GM19455 (cell line): ENCODE data around the gene PACRG.

Experiments used
- ATAC-seq: cut with Tn5 transposase; IDR thresholded peaks from one replicate; pipeline ENCODE4 v1.9.1; 2021; ENCODE audit not compliant: unreplicated experiment

PACRG gene

DNA sequence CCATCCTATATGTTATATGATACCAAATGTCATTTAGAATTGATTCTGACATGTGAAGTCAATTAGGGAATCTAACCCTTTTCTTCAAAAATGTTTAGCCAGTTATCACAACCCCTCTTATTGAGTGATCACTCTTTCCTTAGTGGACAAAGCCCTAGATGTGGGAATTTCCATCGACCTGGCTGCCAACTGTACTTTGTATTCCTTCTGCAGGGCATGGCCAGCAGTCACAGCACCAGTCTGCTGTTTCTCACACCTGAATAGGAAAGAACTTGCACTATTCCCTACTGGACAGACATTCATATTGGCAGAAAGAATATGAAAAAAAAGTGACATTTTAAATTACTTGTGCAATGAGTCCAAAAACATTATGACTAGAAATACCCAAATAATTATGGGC lies 271.0 kb downstream of the PACRG start:
- no peak for ATAC-seq

DNA sequence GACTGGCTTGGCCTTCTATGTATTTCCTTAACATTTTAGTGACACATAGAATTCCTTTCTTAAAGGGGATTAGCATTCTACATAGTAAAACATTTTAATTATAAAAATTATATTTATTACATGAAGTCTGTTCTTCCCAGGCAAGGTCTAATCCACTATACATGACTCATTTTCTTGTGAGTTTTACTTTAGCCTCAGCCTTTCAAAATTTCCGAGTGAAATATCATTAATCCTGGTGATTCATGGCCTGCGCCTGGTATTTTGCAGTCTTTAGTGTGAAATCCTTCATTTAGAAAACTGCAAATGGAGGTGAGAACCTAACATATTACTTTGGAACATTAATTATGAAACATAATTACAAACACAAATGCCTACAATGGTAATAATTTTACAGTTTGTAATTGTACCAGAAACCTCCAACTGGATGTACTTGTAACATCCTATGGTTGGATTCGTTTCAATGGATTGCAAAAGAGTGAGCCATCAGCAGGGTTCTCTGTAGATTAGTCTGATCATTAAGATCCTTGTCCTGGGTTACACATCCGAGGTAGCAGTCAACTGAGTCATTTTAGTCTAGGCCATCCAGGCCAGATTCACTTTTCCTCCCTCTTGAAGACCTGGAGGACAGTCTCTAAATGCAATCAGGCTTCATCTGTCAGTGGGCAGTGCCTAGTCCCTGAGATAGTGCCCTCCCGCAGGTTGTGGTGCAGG lies 272.0 kb downstream of the PACRG start:
- ATAC-seq = no peak

DNA sequence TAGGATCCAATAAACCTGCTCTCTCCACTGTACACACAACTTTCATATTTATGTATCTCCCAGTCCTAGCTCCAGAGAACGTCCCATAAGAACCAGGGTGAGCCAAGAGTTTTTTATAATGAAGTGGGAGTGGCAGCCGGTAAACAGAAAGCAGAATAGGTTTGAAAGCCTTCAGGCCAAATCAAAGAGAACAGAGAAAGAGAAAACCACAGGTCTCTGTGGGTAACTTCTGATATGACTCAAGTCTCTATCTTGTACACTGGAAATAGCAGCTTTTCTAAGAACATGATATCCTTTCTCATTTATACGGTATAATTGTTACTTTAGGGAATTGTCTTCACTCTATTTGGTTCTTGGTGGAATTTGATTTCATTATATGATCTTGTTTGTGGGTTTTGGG lies 273.6 kb downstream of the PACRG start:
- peak; percentile 77 for ATAC-seq

DNA sequence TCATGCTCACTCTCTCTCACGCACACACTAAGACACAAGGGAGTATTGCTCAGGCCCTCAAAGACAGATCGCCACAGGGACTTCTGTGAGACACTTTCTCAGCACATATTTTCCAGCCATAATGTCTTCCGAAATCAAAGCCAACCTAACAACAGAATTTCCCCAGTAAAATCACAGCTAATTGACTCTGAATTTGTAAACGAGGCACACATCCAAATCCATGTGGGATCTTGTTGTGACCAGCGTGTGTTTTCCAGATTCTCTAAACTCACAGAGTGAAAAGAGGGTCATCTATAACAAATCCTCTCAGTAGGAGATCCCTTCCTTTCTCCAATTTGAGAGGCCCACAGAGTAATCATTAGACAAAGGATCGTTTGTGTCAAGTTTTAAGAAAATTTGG lies 280.4 kb downstream of the PACRG start:
- no peak for ATAC-seq

DNA sequence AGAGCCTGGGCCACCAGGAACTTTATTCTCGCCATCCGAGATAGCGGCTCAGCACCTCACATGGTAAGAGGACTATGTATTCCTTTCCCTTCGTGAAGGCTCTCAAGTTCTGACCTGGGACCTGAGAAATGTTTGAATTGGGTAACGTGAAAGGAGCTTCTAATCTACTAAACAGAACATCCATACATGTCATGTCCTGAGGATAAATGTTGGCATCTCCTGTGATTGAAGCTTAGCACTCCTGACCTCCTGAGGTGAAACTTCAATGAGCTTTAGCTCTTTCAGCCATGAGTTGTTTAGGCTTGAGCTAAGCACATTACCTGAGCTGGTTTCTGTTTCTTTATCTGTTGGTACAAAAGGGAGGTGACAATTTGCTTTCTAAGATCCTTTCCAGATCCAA lies 280.9 kb downstream of the PACRG start:
- no peak for ATAC-seq

DNA sequence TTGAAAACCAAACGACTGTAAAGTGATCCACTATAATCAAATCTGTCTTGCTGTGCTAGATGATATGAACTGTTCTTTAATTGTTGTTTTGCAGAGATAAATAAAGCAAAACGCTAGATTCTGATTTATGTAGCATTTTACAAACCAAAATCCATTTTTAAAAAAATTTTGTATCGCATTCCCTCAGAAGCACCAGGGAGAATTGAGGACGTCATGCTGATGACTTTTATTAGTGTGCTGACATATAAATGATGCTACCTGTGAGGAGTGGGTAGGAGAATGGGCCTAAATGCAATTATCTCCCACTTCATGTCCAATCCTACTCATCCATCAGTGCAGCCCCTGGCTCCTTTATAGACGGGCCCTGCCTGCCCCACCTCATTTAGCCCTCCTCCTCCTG lies 282.4 kb downstream of the PACRG start:
- ATAC-seq = no peak

DNA sequence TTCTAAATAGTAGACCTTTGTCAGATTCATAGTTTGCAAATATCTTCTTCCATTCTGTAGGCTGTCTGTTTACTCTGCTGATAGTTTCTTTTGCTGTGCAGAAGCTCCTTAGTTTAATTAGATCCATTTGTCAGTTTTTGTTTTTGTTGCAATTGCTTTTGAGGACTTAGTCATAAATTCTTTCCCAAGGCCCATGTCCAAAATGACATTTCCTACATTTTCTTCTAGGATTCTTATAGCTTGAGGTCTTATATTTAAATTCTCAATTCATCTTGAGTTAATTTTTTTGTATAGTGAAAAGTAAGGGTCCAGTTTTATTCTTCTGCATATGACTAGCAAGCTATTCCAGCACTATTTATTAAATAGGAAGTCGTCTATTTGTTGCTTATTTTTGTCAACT lies 287.0 kb downstream of the PACRG start:
- no peak for ATAC-seq

DNA sequence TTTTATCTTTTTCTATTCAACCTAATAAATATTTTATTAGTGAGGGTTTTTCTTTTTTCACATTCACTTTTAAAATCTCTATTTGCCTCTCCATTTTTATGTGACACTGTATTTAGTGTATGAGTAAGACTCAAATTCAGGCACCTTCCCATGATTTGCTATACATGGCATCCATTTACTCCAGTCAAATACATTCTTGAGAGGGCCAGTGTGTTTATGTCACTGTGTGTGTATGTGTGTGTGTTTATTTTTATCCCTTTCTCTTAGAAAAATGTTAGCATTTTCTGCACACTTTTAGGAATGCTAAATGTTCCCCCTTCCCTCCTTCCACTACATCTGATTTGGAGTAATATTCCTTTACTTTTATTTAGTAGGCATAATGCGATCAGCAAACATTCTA lies 290.0 kb downstream of the PACRG start:
- no peak for ATAC-seq

DNA sequence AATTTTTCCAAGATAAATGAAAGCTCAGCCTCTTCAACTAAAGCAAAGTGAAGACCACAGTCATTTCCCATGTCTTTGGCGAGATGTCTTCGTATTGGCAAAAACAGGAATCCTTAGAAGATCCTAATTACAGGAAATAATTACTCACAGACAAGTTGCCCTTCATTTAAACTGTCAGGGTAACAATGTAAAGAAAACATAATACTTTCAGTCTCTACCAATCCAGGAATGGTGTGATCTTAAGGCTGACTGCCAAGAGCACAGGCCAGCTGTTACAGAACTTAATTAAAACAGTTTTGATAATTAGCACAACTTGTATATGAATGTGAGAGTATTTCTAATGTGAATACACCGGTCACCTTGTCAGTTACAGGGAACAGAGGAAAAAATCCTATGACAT lies 292.2 kb downstream of the PACRG start:
- no peak for ATAC-seq

DNA sequence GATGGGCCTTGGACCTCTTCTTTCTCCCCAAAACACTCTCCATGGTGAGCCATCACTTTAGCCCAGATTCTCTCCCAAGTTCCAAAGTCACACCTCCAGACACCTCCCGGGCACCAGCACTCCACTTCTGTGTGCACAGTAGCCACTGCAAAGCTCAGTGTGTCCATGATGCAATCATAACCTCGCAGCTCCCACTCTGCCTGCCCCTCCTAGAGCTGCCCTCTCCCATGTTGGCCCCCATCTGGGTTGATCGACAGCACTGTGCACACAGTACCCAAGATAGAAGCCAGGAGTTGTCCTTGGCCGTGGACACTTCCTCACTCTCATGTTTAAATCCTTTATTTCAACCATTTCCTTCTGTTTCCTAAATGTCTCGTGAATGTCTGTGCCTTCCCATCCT lies 293.3 kb downstream of the PACRG start:
- ATAC-seq = no peak

DNA sequence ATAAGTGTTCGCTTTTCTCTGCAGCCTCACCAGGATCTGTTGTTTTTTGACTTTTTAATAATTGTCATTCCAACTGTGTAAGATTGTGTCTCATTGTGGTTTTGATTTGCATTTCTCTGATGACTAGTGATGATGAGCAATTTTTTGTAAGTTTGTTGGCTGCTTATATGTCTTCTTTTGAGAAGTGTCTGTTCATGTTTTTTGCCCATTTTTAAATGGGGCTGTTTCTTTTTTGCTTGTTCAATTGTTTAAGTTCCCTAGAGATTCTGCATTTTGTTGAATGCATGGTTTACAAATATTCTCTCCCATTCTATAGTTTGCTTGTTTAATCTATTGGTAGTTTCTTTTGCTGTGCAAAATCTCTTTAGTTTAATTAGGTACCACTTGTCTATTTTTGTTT lies 295.9 kb downstream of the PACRG start:
- ATAC-seq = no peak

DNA sequence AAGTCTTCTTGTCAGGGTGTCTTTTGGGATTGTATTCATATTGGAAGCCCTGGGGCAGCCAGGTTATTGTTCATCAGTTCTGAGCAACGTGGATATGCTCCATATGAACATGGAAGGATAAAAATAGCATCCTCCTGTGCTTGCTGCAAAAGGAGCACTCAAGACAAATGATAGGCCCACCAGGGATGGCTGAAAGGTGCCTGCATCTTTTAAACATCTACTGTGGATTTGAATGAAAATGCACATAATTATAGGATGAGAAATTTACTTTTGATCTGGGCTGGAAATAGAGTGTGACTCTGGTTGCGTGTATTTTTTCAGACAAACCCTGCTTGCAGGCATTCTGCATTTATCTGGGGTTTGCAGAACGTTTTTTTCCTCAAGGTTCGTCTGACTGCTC lies 299.1 kb downstream of the PACRG start:
- ATAC-seq = no peak

DNA sequence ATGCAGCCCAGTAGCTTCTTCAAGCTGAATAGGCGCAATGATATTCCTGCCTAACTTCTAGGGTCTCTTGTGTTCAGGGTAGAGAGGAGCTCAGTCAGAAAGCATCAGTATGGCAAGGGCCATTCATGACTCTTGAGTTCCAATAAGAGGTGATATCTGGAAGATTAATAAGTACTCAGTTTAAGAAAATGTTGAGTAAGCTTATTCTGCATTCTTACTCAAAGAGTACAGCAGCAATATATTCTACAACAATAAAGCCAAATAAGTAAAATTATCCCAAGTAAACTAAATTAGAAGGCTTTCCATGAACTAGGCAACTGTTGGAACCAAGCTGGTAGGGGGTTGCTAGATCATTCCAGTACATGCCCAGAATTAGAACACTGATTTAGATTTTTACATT lies 303.2 kb downstream of the PACRG start:
- ATAC-seq = no peak

DNA sequence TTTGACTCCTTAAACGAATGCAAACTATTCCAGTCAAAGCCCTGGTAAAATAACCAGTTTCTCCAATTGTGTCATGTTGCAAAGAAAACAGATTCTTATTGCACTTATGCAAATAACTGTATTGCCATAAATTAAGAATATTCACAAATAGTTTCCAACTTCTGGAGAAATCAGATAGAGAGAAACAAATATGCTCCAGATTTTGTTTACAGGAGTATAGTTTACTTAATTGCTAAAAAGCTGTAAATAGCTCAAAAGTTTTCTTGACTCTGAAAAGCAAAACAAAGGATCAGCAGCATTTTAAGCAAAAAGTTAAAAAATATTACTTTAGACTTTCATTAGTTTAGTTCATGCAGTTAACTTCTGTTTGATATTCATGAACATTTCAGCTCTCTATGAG lies 304.2 kb downstream of the PACRG start:
- ATAC-seq = no peak

DNA sequence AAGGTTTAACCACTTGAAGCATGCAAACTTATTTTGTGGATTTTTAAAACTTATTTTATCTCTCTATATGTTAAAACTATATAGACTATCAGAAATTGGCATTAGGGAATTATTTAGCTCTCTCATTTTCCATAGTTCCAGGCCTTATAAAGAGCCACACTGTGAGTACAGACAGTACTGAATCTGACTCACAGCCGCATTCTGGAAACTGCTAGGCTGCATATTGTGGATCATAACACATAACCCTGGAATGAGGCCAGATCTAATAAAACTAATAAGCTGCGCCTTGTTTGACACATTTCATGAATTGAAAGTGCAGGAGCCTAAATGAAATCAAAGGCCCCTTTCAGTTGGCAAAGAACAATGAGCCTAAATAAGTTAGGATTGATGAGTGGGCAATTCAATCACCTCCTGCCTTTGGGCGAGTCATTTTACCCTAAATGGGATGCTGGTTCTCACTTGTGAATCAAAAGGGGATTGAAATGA lies 308.4 kb downstream of the PACRG start:
- no peak for ATAC-seq

DNA sequence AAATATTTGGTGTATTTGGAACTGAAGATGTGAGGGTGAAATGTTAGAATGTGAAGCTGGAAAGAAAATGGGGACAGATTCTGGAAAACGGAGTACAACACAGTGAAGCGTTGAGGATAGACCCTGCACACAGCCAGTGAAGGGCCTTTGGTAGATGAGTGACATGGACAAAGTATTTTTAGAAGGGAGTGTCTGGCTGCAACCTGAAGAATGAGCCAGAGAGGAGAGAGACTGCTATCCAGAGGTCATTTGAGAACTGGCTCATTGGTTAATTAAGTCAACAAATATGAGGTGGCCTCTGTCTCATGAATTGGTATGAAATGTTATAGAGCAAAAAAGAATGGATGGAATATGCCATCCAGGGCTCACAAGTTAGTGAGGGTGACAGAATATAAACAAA lies 310.5 kb downstream of the PACRG start:
- ATAC-seq = no peak

DNA sequence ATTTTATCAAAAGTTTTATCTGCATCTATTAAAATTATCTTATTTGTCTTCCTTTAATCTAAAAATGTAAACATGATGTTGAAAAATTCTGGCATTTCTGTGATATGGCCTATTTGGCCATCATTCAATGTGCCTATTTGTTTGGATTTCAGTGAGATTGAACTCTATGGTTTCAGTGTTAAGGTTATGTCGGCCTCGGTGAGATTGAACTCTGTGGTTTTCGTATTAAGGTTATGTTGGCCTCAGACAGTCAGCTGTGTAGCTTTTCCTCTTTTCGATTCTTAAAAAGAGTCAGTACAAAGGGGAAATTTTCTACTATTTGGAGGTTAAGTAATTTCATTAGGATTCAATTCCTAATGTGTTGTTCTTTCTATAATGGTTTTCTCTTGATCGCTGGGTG lies 320.6 kb downstream of the PACRG start:
- no peak for ATAC-seq

DNA sequence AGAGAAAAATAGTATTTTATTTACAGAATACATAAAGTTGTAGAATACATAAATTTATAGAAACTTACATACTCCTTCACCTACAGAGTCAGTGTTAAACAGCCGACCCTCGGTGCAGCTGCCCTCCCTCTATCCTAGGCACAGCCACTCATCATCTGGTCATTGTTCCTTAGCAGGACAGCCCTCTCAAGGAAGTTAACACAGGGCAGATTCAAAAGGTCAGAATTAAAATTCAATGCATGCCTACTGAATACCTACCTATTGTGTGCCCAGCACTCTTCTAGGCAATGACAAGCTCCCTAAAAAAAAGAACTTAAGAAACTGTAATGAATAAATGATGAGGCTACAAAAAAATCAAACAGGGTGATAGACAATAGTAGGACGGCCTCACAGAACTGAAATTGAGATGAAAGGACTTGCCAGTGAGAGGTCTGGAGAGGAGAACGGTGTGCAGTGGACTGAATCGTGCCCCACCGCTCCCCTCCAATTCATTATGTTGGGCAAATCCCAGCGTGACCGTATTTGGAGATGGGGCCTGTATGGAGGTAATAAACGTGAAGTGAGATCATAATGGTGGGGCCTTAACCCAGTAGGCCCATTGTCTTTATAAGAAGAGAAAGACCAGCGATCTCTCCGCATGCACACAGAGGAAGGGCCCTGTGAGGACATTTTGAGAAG lies 326.0 kb downstream of the PACRG start:
- ATAC-seq = no peak

DNA sequence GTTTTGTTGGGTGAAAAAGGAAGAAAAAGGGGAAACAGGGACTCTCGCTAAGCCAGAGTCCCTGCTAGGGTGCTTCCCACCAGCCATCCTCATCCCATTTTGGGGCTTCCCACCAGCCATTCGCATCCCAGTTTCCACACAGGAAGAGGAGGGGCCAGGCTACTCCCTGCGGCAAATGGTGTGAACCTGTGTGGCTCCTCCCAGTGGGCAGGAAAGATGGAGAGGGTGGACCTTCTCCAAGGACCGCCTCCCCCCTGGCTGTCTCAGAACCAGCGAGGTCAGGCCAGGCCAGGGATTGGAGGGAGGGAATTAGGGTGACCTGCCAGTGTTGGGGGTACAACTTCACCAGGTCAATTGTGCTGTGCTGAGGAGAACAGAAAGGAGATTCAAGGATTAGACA lies 326.9 kb downstream of the PACRG start:
- ATAC-seq = no peak

DNA sequence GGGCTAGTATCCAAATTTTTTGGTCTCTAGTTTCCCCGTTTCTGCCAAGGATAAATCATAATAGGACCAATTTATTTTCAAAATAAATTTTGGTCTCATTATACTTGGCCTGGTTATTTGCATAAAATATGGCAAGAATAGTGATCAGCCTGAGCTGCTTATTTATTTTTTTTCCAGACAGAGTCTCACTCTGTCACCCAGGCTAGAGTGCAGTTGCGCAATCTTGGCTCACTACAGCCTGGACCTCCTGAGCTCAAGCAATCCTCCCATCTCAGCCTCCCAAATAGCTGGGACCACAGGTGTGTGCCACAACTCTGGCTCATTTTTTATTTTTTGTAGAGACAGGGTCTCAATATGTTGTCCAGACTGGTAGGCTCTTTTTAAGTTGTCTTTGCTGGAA lies 329.5 kb downstream of the PACRG start:
- ATAC-seq = no peak

DNA sequence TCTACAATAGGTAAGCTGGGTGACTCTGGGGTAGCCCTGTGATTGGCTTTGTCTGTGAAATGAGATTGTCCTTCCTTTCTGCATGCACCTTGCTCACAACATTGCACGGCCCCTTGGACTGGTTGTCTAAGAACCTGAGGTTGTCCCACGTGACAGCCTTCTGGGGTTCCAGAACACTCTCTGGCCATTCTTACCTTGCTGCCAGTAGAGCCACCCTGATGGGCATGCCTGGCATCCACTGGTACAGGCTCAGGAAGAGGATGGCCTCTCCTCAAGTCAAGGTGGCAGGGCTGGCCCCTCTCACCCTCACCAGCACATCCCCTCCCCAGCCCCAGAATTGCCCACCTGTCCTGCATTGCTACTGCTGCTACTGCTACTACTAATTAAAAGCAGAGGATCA lies 335.0 kb downstream of the PACRG start:
- no peak for ATAC-seq

DNA sequence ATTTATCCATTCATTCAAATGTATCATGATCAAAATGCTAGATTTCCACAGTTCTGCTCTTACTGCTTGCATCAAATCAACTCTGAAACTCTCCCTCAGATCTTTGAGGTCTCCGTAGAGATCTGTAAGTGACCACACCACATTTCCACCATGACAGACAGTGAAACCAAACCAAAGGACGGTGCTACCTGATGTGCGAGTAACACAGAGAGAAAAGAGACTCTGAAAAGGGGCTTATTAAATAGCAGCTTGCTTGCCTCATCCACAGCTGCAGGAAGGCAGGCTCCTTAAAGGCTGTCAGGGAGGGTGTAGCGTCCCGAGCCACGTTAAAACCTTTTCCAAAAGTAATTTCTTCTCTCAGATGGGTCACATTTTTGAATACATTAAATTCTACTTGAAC lies 335.8 kb downstream of the PACRG start:
- ATAC-seq = no peak

DNA sequence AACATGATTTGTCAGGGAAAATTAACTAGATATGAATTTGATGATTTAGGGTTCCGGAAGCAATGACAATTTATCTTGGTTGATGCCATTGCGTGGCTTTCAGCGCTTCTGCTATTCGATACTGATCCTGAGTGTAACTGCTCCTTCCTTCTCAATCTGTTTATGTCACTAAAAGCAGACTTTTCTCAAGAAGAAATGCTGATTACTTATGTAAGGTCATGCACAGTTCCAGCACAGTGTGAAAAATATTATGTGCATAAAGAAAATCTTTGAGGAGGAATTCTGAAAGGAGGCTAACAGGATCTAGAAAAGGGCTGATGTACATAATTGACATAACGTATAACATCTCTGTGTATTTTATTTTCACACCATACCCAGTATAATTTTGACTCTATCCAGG lies 336.6 kb downstream of the PACRG start:
- ATAC-seq = no peak
